SU-DHL-6 (cell line): Measurements from ENCODE around the gene KLKB1.

Experiments used
- EZH2phosphoT487 ChIP-seq: fragments of 200-600 bp; sonication (generic), shearing (Covaris generic); conservative IDR thresholded peaks from 2 replicates; pipeline ENCODE4 v1.6.1; 2018; ENCODE audit warnings: mild to moderate bottlenecking, antibody characterized with exemption, low read length, moderate library complexity, mixed read lengths
- TF ChIP-seq, protein P1 (sequence below): fragments of 200-600 bp; sonication (generic); IDR thresholded peaks from one replicate; pipeline ENCODE4 v1.5.1; 2017; ENCODE audit warnings: antibody characterized with exemption, mild to moderate bottlenecking, low read length, moderate library complexity; ENCODE audit not compliant: insufficient read depth, poor library complexity, severe bottlenecking

DNA sequence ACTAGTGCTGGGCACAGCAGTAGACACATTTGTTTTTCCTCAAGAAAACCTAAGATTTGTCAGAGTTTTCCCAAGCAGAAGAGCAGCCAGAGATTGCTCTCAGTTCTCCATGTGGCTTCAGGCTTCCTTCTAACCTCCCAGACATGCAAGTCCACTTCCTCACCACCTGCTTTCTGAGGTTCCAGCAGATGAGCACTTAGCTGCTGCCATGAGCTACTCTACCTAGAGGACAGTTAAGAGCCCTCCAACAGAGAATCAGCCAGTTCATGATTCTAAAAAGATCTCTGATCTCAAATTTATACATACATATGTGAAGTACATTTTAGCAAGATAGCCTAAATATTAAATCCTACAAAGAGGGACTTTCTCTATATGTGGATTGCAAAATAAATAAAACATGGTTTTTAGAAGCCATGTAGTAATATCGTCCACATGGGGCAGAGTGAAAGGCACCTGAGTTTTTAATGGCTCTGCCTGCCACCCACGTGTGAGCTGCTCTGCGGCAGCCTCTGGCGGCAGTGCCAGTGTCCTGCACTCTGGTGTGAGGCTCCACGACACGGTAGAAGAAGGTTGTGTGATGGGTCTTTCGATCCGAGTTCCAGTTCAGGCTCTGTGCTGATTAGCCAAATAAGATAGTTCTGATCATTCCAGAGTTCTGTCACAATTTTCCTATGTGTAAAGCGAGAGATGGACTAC lies 25.6 kb upstream of the KLKB1 start:
- TF ChIP-seq EZH2phosphoT487 = no peak
- TF ChIP-seq, protein P1, sequence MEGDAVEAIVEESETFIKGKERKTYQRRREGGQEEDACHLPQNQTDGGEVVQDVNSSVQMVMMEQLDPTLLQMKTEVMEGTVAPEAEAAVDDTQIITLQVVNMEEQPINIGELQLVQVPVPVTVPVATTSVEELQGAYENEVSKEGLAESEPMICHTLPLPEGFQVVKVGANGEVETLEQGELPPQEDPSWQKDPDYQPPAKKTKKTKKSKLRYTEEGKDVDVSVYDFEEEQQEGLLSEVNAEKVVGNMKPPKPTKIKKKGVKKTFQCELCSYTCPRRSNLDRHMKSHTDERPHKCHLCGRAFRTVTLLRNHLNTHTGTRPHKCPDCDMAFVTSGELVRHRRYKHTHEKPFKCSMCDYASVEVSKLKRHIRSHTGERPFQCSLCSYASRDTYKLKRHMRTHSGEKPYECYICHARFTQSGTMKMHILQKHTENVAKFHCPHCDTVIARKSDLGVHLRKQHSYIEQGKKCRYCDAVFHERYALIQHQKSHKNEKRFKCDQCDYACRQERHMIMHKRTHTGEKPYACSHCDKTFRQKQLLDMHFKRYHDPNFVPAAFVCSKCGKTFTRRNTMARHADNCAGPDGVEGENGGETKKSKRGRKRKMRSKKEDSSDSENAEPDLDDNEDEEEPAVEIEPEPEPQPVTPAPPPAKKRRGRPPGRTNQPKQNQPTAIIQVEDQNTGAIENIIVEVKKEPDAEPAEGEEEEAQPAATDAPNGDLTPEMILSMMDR = peak; percentile 93
